Esophagus squamous epithelium (tissue), 4 donors: Measurements from ENCODE around the gene HELZ2.

Experiments
- CTCF ChIP-seq, 6 experiments: fragments of 450-650 bp in 4 of 6; fragments of 200-600 bp in 2 of 6; sonication (generic) in 2 of 6; IDR thresholded peaks; one replicate each; pipeline ENCODE4 v1.5.1; 2016 to 2019; ENCODE audit warnings: antibody characterized with exemption in 6 of 6, mild to moderate bottlenecking in 4 of 6, moderate library complexity in 4 of 6
- POLR2A ChIP-seq, 4 donors: fragments of 450-650 bp; IDR thresholded peaks; one replicate each; pipeline ENCODE4 v1.6.1; 2017; ENCODE audit warnings: antibody characterized with exemption in 4 of 4, mild to moderate bottlenecking in 4 of 4, moderate library complexity in 3 of 4

GRCh38 chr20:63532449-63532971 lies 41.5 kb downstream of the HELZ2 start:
- TF ChIP-seq CTCF (IDR thresholded peaks at IDR 0.05) (no peak), POLR2A (IDR thresholded peaks at IDR 0.05) (no peak)
